Measurements from ENCODE around the gene S100A8.

DNA sequence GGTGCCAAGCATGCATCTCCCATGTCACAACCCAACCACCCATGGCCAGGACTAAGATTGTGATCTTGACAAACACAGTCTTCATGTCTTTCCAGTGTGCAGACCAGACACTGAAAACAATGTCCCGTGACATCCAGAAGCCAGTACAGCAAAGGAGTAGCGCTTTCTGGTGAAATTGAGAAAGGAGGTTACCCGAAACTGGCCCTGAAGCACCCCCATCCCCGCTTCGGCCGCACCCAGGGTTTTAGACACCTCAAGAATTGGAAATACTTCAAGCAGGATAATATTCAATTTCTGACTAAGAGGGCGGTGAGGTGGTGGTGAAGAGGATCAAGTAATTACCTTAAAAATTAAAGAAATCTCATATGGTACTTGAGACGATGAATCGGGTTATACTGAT lies 10.6 kb upstream of the S100A8 start:
- TF ChIP-seq, protein P1, sequence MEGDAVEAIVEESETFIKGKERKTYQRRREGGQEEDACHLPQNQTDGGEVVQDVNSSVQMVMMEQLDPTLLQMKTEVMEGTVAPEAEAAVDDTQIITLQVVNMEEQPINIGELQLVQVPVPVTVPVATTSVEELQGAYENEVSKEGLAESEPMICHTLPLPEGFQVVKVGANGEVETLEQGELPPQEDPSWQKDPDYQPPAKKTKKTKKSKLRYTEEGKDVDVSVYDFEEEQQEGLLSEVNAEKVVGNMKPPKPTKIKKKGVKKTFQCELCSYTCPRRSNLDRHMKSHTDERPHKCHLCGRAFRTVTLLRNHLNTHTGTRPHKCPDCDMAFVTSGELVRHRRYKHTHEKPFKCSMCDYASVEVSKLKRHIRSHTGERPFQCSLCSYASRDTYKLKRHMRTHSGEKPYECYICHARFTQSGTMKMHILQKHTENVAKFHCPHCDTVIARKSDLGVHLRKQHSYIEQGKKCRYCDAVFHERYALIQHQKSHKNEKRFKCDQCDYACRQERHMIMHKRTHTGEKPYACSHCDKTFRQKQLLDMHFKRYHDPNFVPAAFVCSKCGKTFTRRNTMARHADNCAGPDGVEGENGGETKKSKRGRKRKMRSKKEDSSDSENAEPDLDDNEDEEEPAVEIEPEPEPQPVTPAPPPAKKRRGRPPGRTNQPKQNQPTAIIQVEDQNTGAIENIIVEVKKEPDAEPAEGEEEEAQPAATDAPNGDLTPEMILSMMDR (IDR thresholded peaks at IDR 0.05): no peak
- no peak for TF ChIP-seq EZH2 (IDR thresholded peaks at IDR 0.05)
- no peak for TF ChIP-seq EZH2phosphoT487 (IDR thresholded peaks at IDR 0.05)
